Trophoblast cell (in vitro differentiated cells and primary cell): ENCODE results near the gene EIF3A.

Experiments
- DNase-seq, 2 donors: peaks; one replicate each; pipeline ENCODE4 v3.0.0-alpha.2; 2016
- H2AFZ ChIP-seq: 2 replicates; pipeline ENCODE4 v1.6.1; 2013; ENCODE audit warnings: low read length, moderate library complexity, mild to moderate bottlenecking; ENCODE audit not compliant: insufficient read depth, poor library complexity
- H2AK5ac ChIP-seq: 2 replicates; pipeline ENCODE4 v1.6.1; 2013; ENCODE audit warnings: mild to moderate bottlenecking, low read length
- H2BK120ac ChIP-seq: 2 replicates; pipeline ENCODE4 v1.6.1; 2013; ENCODE audit warnings: low read length, mild to moderate bottlenecking, moderate library complexity; ENCODE audit not compliant: insufficient read depth, poor library complexity
- H2BK12ac ChIP-seq: 2 replicates; pipeline ENCODE4 v1.6.1; 2013; ENCODE audit warnings: mild to moderate bottlenecking, low read length, moderate library complexity
- H2BK5ac ChIP-seq: 2 replicates; pipeline ENCODE4 v1.6.1; 2013; ENCODE audit warnings: low read length, low read depth, moderate library complexity, mild to moderate bottlenecking; ENCODE audit not compliant: poor library complexity
- H3K14ac ChIP-seq: 2 replicates; pipeline ENCODE4 v1.6.1; 2013; ENCODE audit warnings: mild to moderate bottlenecking, low read length
- H3K18ac ChIP-seq: 2 replicates; pipeline ENCODE4 v1.6.1; 2013; ENCODE audit warnings: mild to moderate bottlenecking, low read length
- H3K23ac ChIP-seq: 2 replicates; pipeline ENCODE4 v1.6.1; 2013; ENCODE audit warnings: low read length
- H3K27ac ChIP-seq: 2 replicates; pipeline ENCODE4 v1.5.1; 2013; ENCODE audit warnings: low read depth, mild to moderate bottlenecking, inconsistent platforms, low read length, moderate library complexity
- H3K27me3 ChIP-seq: 2 replicates; pipeline ENCODE4 v1.6.1; 2013; ENCODE audit warnings: inconsistent platforms, mild to moderate bottlenecking, low read length, moderate library complexity; ENCODE audit not compliant: insufficient read depth
- H3K36me3 ChIP-seq, 2 experiments: 1 replicate in 1 of 2; 2 replicates in 1 of 2; pipeline ENCODE4 v1.6.1; 2013; ENCODE audit warnings: low read length in 2 of 2, mild to moderate bottlenecking in 2 of 2, moderate library complexity in 1 of 2; ENCODE audit not compliant: insufficient read depth in 2 of 2, control insufficient read depth in 1 of 2
- H3K4ac ChIP-seq: 2 replicates; pipeline ENCODE4 v1.6.1; 2013; ENCODE audit warnings: low read depth, mild to moderate bottlenecking, low read length, moderate library complexity
- H3K4me1 ChIP-seq, 2 experiments: 1 replicate in 1 of 2; 2 replicates in 1 of 2; pipeline ENCODE4 v1.6.1; 2013; ENCODE audit warnings: low read length in 2 of 2, mild to moderate bottlenecking in 2 of 2, moderate library complexity in 1 of 2; ENCODE audit not compliant: insufficient read depth in 2 of 2, control insufficient read depth in 1 of 2
- H3K4me2 ChIP-seq: 2 replicates; pipeline ENCODE4 v1.6.1; 2013; ENCODE audit warnings: inconsistent platforms, mild to moderate bottlenecking, low read length, moderate library complexity
- H3K4me3 ChIP-seq: 2 replicates; pipeline ENCODE4 v1.5.1; 2013; ENCODE audit warnings: mild to moderate bottlenecking, low read depth, low read length, inconsistent platforms
- H3K79me1 ChIP-seq: one replicate; pipeline ENCODE4 v1.6.1; 2013; ENCODE audit warnings: low read length
- H3K79me2 ChIP-seq: 2 replicates; pipeline ENCODE4 v1.6.1; 2013; ENCODE audit warnings: low read length, mild to moderate bottlenecking; ENCODE audit not compliant: control insufficient read depth, insufficient read depth, poor library complexity
- H3K9ac ChIP-seq: 2 replicates; pipeline ENCODE4 v1.6.1; 2013; ENCODE audit warnings: mild to moderate bottlenecking, low read length
- H3K9me3 ChIP-seq: 2 replicates; pipeline ENCODE4 v1.6.1; 2013; ENCODE audit warnings: low read depth, mild to moderate bottlenecking, control low read depth, inconsistent platforms, low read length; ENCODE audit not compliant: insufficient read depth
- H4K12ac ChIP-seq: 2 replicates; pipeline ENCODE4 v1.6.1; 2013; ENCODE audit warnings: low read depth, mild to moderate bottlenecking, low read length, moderate library complexity
- H4K8ac ChIP-seq: 2 replicates; pipeline ENCODE4 v1.6.1; 2013; ENCODE audit warnings: low read depth, mild to moderate bottlenecking, low read length, moderate library complexity
- H4K91ac ChIP-seq: one replicate; pipeline ENCODE4 v1.6.1; 2013; ENCODE audit warnings: low read depth, mild to moderate bottlenecking, low read length, moderate library complexity
- WGBS: extraction: QIAGEN DNeasy Blood & Tissue Kit; methylation state at CpG from one replicate; pipeline ENCODE4 v1.1.7; 2013; ENCODE audit warnings: missing lambda C conversion rate; ENCODE audit not compliant: insufficient read length, insufficient coverage; ENCODE audit errors: extremely low coverage; 5-methylcytosine and 5-hydroxymethylcytosine counted together

Gene EIF3A

DNA sequence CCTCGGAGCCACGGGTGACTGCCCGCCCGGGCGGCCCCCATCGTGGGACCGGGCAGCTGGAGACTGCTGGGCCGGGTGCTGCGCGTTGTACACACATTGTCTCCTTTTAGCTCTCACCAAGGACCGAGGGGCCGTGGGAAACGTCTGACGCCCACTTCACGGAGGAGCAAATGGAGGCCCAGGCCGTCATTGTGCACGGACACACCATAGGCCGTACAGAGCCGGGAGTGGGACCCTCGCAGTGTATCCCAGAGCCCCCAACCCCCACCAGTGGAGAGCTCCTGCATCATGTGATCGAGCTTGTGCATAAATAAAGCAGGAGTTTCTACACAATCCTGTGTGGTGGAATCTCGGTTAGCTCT lies 24.0 kb upstream of the EIF3A start:
- Histone ChIP-seq H4K12ac (peak overlapping the region; percentile 86), H2BK12ac (peak overlapping the region; percentile 2), H3K4me2 (peak overlapping the region; percentile 80), H3K4me3 (peak overlapping the region; percentile 94), H4K91ac (peak overlapping the region; percentile 90), H4K8ac (peak overlapping the region; percentile 94), H3K9me3 (no peaks in the 10 kb centered on the region), H2AK5ac (peak overlapping the region; percentile 51), H3K18ac (peak overlapping the region; percentile 99), H3K9ac (peak overlapping the region; percentile 93), H3K27me3 (no peaks in the 10 kb centered on the region), H3K27ac (peak overlapping the region; percentile 85), H3K36me3 (peaks cover 9 to 11% of the 10 kb centered on the region in 2 experiments), H3K14ac (peak overlapping the region; percentile 98), H3K79me1 (peaks cover 17% of the 10 kb centered on the region), H2BK120ac (peak overlapping the region; percentile 97), H3K4me1 (peaks cover 3 to 8% of the 10 kb centered on the region in 2 experiments), H3K4ac (peak overlapping the region; percentile 91), H2AFZ (peak overlapping the region; percentile 97), H3K23ac (no peak overlapping the region), H3K79me2 (peaks cover 11% of the 10 kb centered on the region), H2BK5ac (peak overlapping the region; percentile 61)
- WGBS, result no CpG with 5 or more reads among the region's 22 CpGs
- no peak for DNase-seq

DNA sequence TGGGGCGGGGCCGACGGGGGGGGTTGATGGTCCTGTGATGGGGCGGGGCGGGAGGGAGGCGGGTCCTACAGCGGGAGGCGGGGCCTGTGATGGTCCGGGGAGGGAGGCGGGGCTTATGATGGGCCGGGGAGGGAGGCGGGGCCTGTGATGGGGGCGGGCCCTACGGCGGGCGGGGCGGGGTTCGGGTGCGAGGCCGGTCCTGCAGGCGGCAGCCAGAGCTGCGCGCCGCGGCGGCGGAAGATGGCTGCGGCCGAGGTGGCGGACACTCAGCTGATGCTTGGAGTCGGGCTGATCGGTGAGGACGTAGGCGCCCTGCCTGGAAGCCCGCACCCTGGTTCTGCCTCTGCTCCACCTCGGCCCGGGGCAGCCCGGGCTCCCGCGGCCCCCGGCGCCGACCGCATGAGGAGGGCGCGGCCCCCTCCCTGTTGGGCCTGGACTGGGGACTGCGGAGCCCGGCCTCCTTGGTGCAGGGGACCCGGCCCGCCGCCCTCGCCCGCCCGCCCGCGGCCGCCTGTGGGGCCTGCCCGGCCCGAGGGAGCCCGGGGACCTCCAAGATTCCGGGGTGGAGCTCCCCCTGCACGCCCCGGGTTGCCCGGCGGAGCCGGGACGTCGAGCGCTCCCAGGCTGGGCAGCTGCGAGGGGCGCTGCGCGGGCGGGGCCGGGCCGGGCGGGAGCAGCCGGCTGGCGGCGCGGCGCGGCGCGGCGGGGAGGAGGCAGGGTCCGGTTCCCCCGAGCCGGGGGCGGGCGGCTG lies 23.5 kb upstream of the EIF3A start, which contains the start of gene DENND10:
DENND10 (plus strand) TSS at position 211 of the 751 bp plus-strand sequence; CDS start at position 241, 30 bp downstream.
- peak within 1 kb of the TSS; percentile 80 for H3K4me2 ChIP-seq
- peak within 1 kb of the TSS; percentile 91 for H3K4ac ChIP-seq
- H3K9me3 ChIP-seq, result no peaks in the 10 kb centered on the region
- no CpG with 5 or more reads among the region's 91 CpGs for WGBS
- H4K8ac ChIP-seq, result peak within 1 kb of the TSS; percentile 94
- peaks cover 8 to 11% of the 10 kb centered on the region in 2 experiments for H3K36me3 ChIP-seq
- peak within 1 kb of the TSS; percentile 94 for H3K4me3 ChIP-seq
- peaks cover 17% of the 10 kb centered on the region for H3K79me1 ChIP-seq
- peak within 1 kb of the TSS; percentile 93 for H3K9ac ChIP-seq
- H2BK120ac ChIP-seq, result peak within 1 kb of the TSS; percentile 97
- H4K91ac ChIP-seq, result peak within 1 kb of the TSS; percentile 90
- peak within 1 kb of the TSS; percentile 50 for H2BK12ac ChIP-seq
- DNase-seq, result peak; percentile 48 to 70
- H3K14ac ChIP-seq, result peak within 1 kb of the TSS; percentile 98
- peak within 1 kb of the TSS; percentile 95 for H2AK5ac ChIP-seq
- peak within 1 kb of the TSS; percentile 85 for H3K27ac ChIP-seq
- peak within 1 kb of the TSS; percentile 97 for H2AFZ ChIP-seq
- H2BK5ac ChIP-seq, result peak within 1 kb of the TSS; percentile 61
- H3K79me2 ChIP-seq, result peaks cover 11% of the 10 kb centered on the region
- no peaks in the 10 kb centered on the region for H3K27me3 ChIP-seq
- H3K18ac ChIP-seq, result peak within 1 kb of the TSS; percentile 99
- H3K23ac ChIP-seq, result no peak within 1 kb of the TSS
- peaks cover 3 to 8% of the 10 kb centered on the region in 2 experiments for H3K4me1 ChIP-seq
- H4K12ac ChIP-seq, result peak within 1 kb of the TSS; percentile 86

- peak overlapping the region; percentile 3 for H4K8ac ChIP-seq
- H2BK5ac ChIP-seq, result no peak overlapping the region
- peaks cover 4 to 5% of the 10 kb centered on the region in 2 experiments for H3K36me3 ChIP-seq
- no peak overlapping the region for H3K14ac ChIP-seq
- WGBS, result no CpG with 5 or more reads among the region's 12 CpGs
- no peak for DNase-seq
- no peak overlapping the region for H3K27ac ChIP-seq
- H3K23ac ChIP-seq, result no peak overlapping the region
- no peak overlapping the region for H4K12ac ChIP-seq
- H3K18ac ChIP-seq, result no peak overlapping the region
- peak overlapping the region; percentile 2 for H2BK120ac ChIP-seq
- H3K4me1 ChIP-seq, result peaks cover 3 to 8% of the 10 kb centered on the region in 2 experiments
- H4K91ac ChIP-seq, result peak overlapping the region; percentile 32
- peak overlapping the region; percentile 3 for H3K4me2 ChIP-seq
- peak overlapping the region; percentile 26 for H2AK5ac ChIP-seq
- no peak overlapping the region for H2BK12ac ChIP-seq
- H3K79me1 ChIP-seq, result peaks cover 17% of the 10 kb centered on the region
- H3K4ac ChIP-seq, result no peak overlapping the region
- H3K4me3 ChIP-seq, result no peak overlapping the region
- no peaks in the 10 kb centered on the region for H3K27me3 ChIP-seq
- peaks cover 11% of the 10 kb centered on the region for H3K79me2 ChIP-seq
- no peak overlapping the region for H2AFZ ChIP-seq
- H3K9ac ChIP-seq, result no peak overlapping the region
- no peaks in the 10 kb centered on the region for H3K9me3 ChIP-seq
Measured at GRCh38 chr10:119103241-119103902, 22.8 kb upstream of the EIF3A start.

GRCh38 chr10:119101366-119102098 lies 20.9 kb upstream of the EIF3A start:
- H3K18ac ChIP-seq, result peak overlapping the region; percentile 71
- no CpG with 5 or more reads among the region's 10 CpGs for WGBS
- H4K12ac ChIP-seq, result peak overlapping the region; percentile 62
- no peak overlapping the region for H2AFZ ChIP-seq
- H4K8ac ChIP-seq, result no peak overlapping the region
- no peaks in the 10 kb centered on the region for H3K27me3 ChIP-seq
- peaks cover 17% of the 10 kb centered on the region for H3K79me1 ChIP-seq
- H2BK12ac ChIP-seq, result peak overlapping the region; percentile 13
- H2AK5ac ChIP-seq, result peak overlapping the region; percentile 91
- H3K79me2 ChIP-seq, result peaks cover 11% of the 10 kb centered on the region
- peak overlapping the region; percentile 18 for H4K91ac ChIP-seq
- H2BK5ac ChIP-seq, result no peak overlapping the region
- H3K27ac ChIP-seq, result no peak overlapping the region
- H3K23ac ChIP-seq, result no peak overlapping the region
- H3K4me2 ChIP-seq, result no peak overlapping the region
- H3K9ac ChIP-seq, result no peak overlapping the region
- no peak overlapping the region for H3K14ac ChIP-seq
- H3K9me3 ChIP-seq, result no peaks in the 10 kb centered on the region
- peak in 1 of 2 donors; percentile 61 for DNase-seq
- H2BK120ac ChIP-seq, result no peak overlapping the region
- H3K4me3 ChIP-seq, result no peak overlapping the region
- H3K36me3 ChIP-seq, result peaks cover 0 to 2% of the 10 kb centered on the region in 2 experiments
- H3K4ac ChIP-seq, result no peak overlapping the region
- peaks cover 3 to 8% of the 10 kb centered on the region in 2 experiments for H3K4me1 ChIP-seq
